Stomach (tissue), 4 donors: ENCODE measurements around the gene SGMS1.

Experiments
- POLR2A ChIP-seq, 4 donors: fragments of 450-650 bp; IDR thresholded peaks; one replicate each; pipeline ENCODE4 v1.6.1; 2016; ENCODE audit warnings: antibody characterized with exemption in 4 of 4, control low read depth in 2 of 4, mild to moderate bottlenecking in 1 of 4, moderate library complexity in 1 of 4
- TF ChIP-seq, protein P1 (sequence below), 7 experiments: fragments of 450-650 bp in 4 of 7; fragments of 200-600 bp in 3 of 7; sonication (generic) in 3 of 7; IDR thresholded peaks; one replicate each; pipeline ENCODE4 v1.5.1; 2016 to 2019; ENCODE audit warnings: antibody characterized with exemption in 7 of 7, control low read depth in 2 of 7, mild to moderate bottlenecking in 1 of 7

GRCh38 chr10:50544857-50545429 lies 78.8 kb downstream of the SGMS1 start:
- TF ChIP-seq, protein P1, sequence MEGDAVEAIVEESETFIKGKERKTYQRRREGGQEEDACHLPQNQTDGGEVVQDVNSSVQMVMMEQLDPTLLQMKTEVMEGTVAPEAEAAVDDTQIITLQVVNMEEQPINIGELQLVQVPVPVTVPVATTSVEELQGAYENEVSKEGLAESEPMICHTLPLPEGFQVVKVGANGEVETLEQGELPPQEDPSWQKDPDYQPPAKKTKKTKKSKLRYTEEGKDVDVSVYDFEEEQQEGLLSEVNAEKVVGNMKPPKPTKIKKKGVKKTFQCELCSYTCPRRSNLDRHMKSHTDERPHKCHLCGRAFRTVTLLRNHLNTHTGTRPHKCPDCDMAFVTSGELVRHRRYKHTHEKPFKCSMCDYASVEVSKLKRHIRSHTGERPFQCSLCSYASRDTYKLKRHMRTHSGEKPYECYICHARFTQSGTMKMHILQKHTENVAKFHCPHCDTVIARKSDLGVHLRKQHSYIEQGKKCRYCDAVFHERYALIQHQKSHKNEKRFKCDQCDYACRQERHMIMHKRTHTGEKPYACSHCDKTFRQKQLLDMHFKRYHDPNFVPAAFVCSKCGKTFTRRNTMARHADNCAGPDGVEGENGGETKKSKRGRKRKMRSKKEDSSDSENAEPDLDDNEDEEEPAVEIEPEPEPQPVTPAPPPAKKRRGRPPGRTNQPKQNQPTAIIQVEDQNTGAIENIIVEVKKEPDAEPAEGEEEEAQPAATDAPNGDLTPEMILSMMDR (IDR thresholded peaks at IDR 0.05): no peak
- no peak for TF ChIP-seq POLR2A (IDR thresholded peaks at IDR 0.05)
